IMR-90 (cell line): ENCODE results near the gene ARID4A. TPM values are rescaled to one million over a fixed set of nuclear protein-coding genes. Genes with fewer than 3 reads are reported as not detected.

Experiments used
- ATAC-seq: fragments of 200-7000 bp; cut with Tn5 transposase; 2 replicates; pipeline ENCODE4 v1.9.1; 2020; ENCODE audit warnings: low read depth, mild to moderate bottlenecking, moderate library complexity
- BruUV-seq: library from RNA; stranded (reverse); fragments of 400-500 nt; replicated peaks from 2 replicates; lab custom pipeline; 2021; lab: Mats Ljungman, UMichigan
- CTCF ChIA-PET: fragments of 300-600 bp; formaldehyde crosslinking; extraction: SDS; loops from one replicate; lab custom pipeline; 2021; ENCODE audit warnings: antibody characterized with exemption; lab: Yijun Ruan, JAX
- POLR2A ChIA-PET: fragments of 300-600 bp; sonication (Branson Sonifier 250); formaldehyde crosslinking; loops from one replicate; lab custom pipeline; 2022; ENCODE audit warnings: antibody characterized with exemption; ENCODE audit not compliant: unreplicated experiment; lab: Charles Lee
- DNase-seq: peaks from one replicate; pipeline ENCODE4 v3.0.0; 2013
- H2AFZ ChIP-seq: replicated peaks from 2 replicates; pipeline ENCODE3; 2013; ENCODE audit warnings: low read length, mild to moderate bottlenecking; ENCODE audit not compliant: poor library complexity
- H2AK5ac ChIP-seq: 2 replicates; pipeline ENCODE4 v1.6.1; 2013; ENCODE audit warnings: low read depth, low read length, inconsistent platforms
- H2AK9ac ChIP-seq: replicated peaks from 2 replicates; pipeline ENCODE3; 2013; ENCODE audit warnings: mild to moderate bottlenecking, low read depth, low read length, moderate library complexity; ENCODE audit not compliant: poor library complexity
- H2BK120ac ChIP-seq: 2 replicates; pipeline ENCODE4 v1.6.1; 2013; ENCODE audit warnings: low read depth, low read length, inconsistent platforms
- H2BK15ac ChIP-seq: 3 replicates; pipeline ENCODE4 v1.6.1; 2013; ENCODE audit warnings: low read depth, low read length, inconsistent platforms
- H2BK20ac ChIP-seq: 2 replicates; pipeline ENCODE4 v1.6.1; 2013; ENCODE audit warnings: low read depth, mild to moderate bottlenecking, inconsistent platforms, low read length, moderate library complexity
- H2BK5ac ChIP-seq: 2 replicates; pipeline ENCODE4 v1.6.1; 2013; ENCODE audit warnings: mild to moderate bottlenecking, low read depth, low read length, inconsistent platforms; ENCODE audit not compliant: poor library complexity, severe bottlenecking
- H3K14ac ChIP-seq: replicated peaks from 2 replicates; pipeline ENCODE4 v1.6.1; 2013; ENCODE audit warnings: low read depth, low read length, inconsistent platforms
- H3K18ac ChIP-seq: 2 replicates; pipeline ENCODE4 v1.6.1; 2013; ENCODE audit warnings: low read depth, low read length, control low read depth
- H3K23ac ChIP-seq: 2 replicates; pipeline ENCODE4 v1.6.1; 2013; ENCODE audit warnings: low read depth, low read length, inconsistent platforms
- H3K27ac ChIP-seq: 2 replicates; pipeline ENCODE4 v1.5.1; 2013; ENCODE audit warnings: mild to moderate bottlenecking, control low read depth, low read length; ENCODE audit not compliant: insufficient read depth
- H3K27me3 ChIP-seq: 2 replicates; pipeline ENCODE4 v1.6.1; 2013; ENCODE audit warnings: low read length; ENCODE audit not compliant: control insufficient read depth, insufficient read depth
- H3K36me3 ChIP-seq: 2 replicates; pipeline ENCODE4 v1.6.1; 2013; ENCODE audit warnings: low read length, mixed read lengths; ENCODE audit not compliant: control insufficient read depth, insufficient read depth
- H3K4ac ChIP-seq: 2 replicates; pipeline ENCODE4 v1.6.1; 2013; ENCODE audit warnings: low read depth, low read length, inconsistent platforms
- H3K4me1 ChIP-seq: 2 replicates; pipeline ENCODE4 v1.6.1; 2013; ENCODE audit warnings: low read length, mixed read lengths; ENCODE audit not compliant: control insufficient read depth, insufficient read depth
- H3K4me2 ChIP-seq: 2 replicates; pipeline ENCODE4 v1.6.1; 2013; ENCODE audit warnings: low read depth, mild to moderate bottlenecking, control low read depth, low read length, moderate library complexity
- H3K4me3 ChIP-seq: 2 replicates; pipeline ENCODE4 v1.5.1; 2013; ENCODE audit warnings: low read depth, mild to moderate bottlenecking, control low read depth, low read length, moderate library complexity; ENCODE audit not compliant: insufficient read depth
- H3K56ac ChIP-seq: 2 replicates; pipeline ENCODE4 v1.6.1; 2013; ENCODE audit warnings: low read length, inconsistent platforms; ENCODE audit not compliant: insufficient read depth; ENCODE audit errors: extremely low read depth
- H3K79me1 ChIP-seq, 2 experiments: 2 replicates each; pipeline ENCODE4 v1.6.1; 2013; ENCODE audit warnings: low read length in 2 of 2, inconsistent platforms in 1 of 2, low read depth in 1 of 2
- H3K9ac ChIP-seq: 2 replicates; pipeline ENCODE4 v1.6.1; 2013; ENCODE audit warnings: low read depth, low read length, control low read depth
- H3K9me1 ChIP-seq: 2 replicates; pipeline ENCODE4 v1.6.1; 2013; ENCODE audit warnings: low read length, inconsistent platforms; ENCODE audit not compliant: insufficient read depth
- H3K9me3 ChIP-seq: 2 replicates; pipeline ENCODE4 v1.6.1; 2013; ENCODE audit warnings: low read length; ENCODE audit not compliant: control insufficient read depth, insufficient read depth
- H4K20me1 ChIP-seq: 2 replicates; pipeline ENCODE4 v1.6.1; 2013; ENCODE audit warnings: low read length, inconsistent platforms; ENCODE audit not compliant: insufficient read depth
- H4K5ac ChIP-seq: 2 replicates; pipeline ENCODE4 v1.6.1; 2013; ENCODE audit warnings: mild to moderate bottlenecking, low read depth, low read length, control low read depth
- H4K8ac ChIP-seq, 2 experiments: 2 replicates each; pipeline ENCODE4 v1.6.1; 2013; ENCODE audit warnings: low read depth in 2 of 2, low read length in 2 of 2, control low read depth in 1 of 2, inconsistent platforms in 1 of 2
- H4K91ac ChIP-seq: 2 replicates; pipeline ENCODE4 v1.6.1; 2013; ENCODE audit warnings: low read depth, low read length, inconsistent platforms; ENCODE audit not compliant: insufficient read depth
- BHLHE40 ChIP-seq: fragments of 150-350 bp; IDR thresholded peaks from 2 replicates; pipeline ENCODE4 v1.6.1; 2016; ENCODE audit warnings: mild to moderate bottlenecking, low read depth, low read length
- CHD1 ChIP-seq: IDR thresholded peaks from 2 replicates; pipeline ENCODE4 v1.6.1; 2012; ENCODE audit warnings: low read depth, low read length, improper control_type of control experiment
- CTCF ChIP-seq: conservative IDR thresholded peaks from 2 replicates; pipeline ENCODE4 v1.5.1; 2012; ENCODE audit warnings: mild to moderate bottlenecking, low read depth, low read length, improper control_type of control experiment
- ELK1 ChIP-seq: fragments of 150-350 bp; IDR thresholded peaks from 2 replicates; pipeline ENCODE4 v1.6.1; 2016; ENCODE audit warnings: low read depth, mild to moderate bottlenecking, low read length, moderate library complexity, borderline replicate concordance
- MAFK ChIP-seq: IDR thresholded peaks from 2 replicates; pipeline ENCODE4 v1.6.1; 2012; ENCODE audit warnings: low read depth, low read length, improper control_type of control experiment
- MAZ ChIP-seq: IDR thresholded peaks from 2 replicates; pipeline ENCODE4 v1.6.1; 2012; ENCODE audit warnings: low read depth, mild to moderate bottlenecking, low read length, improper control_type of control experiment, moderate library complexity, borderline replicate concordance
- RCOR1 ChIP-seq: IDR thresholded peaks from 2 replicates; pipeline ENCODE4 v1.6.1; 2012; ENCODE audit warnings: mild to moderate bottlenecking, low read length, improper control_type of control experiment; ENCODE audit not compliant: insufficient replicate concordance
- WGBS, 2 experiments: methylation state at CpG; one replicate each; pipeline versions ENCODE4 v1.1.5 to v1.1.7; 2013; ENCODE audit warnings: missing lambda C conversion rate in 2 of 2; ENCODE audit not compliant: insufficient read length in 1 of 2; ENCODE audit errors: extremely low coverage in 2 of 2; 5-methylcytosine and 5-hydroxymethylcytosine counted together
- dilution Hi-C: fragments of 300-500 bp; cut with HindIII; formaldehyde crosslinking; loops from one replicate; pipeline ENCODE4 v1.14.3; 2018; ENCODE audit warnings: low sequenced_read_pairs; ENCODE audit not compliant: unreplicated experiment
- in situ Hi-C: fragments of 300-500 bp; cut with MboI; formaldehyde crosslinking; loops from 3 replicates; pipeline ENCODE4 v1.14.3; 2019; ENCODE audit warnings: low sequenced_read_pairs, inconsistent platforms, mixed read lengths
- intact Hi-C: fragments of 100-400 bp; cut with micrococcal nuclease; formaldehyde crosslinking; loops from 2 replicates; pipeline ENCODE4 v1.10.0; 2022
- polyA plus RNA-seq, 3 experiments: library from polyadenylated mRNA; depleted of rRNA; stranded (reverse); fragments of >200 nt; gene quantifications; 2 replicates each; pipeline ENCODE4 v1.2.3, GENCODE V29; 2012; ENCODE audit warnings: low replicate concordance in 1 of 3
- total RNA-seq: library from RNA; depleted of rRNA; stranded (reverse); fragments of >200 nt; gene quantifications from 2 replicates; pipeline ENCODE4 v1.2.3, GENCODE V29; 2012

The ARID4A gene
- total and polyA plus RNA-seq, 2 of the 4 experiments (the other 2 are of a cell fraction), result 3.3 to 3.8 TPM

- no peaks in the 10 kb centered on the region for H3K79me1 ChIP-seq
- in situ Hi-C loops (no loop called here), intact Hi-C loops (no loop called here), dilution Hi-C loops (no loop called here)
- ATAC-seq (no peak), DNase-seq (no peak)
- H3K14ac ChIP-seq, result no peak overlapping the region
- no peak overlapping the region for H4K8ac ChIP-seq
- H2AK5ac ChIP-seq, result no peak overlapping the region
- H3K27me3 ChIP-seq, result no peaks in the 10 kb centered on the region
- H3K27ac ChIP-seq, result no peak overlapping the region
- H3K4me2 ChIP-seq, result no peak overlapping the region
- no peaks in the 10 kb centered on the region for H4K20me1 ChIP-seq
- no peak overlapping the region for H4K91ac ChIP-seq
- no peak overlapping the region for H2AFZ ChIP-seq
- no peak overlapping the region for H3K4ac ChIP-seq
- no peak overlapping the region for H3K9ac ChIP-seq
- no peak overlapping the region for H3K23ac ChIP-seq
- no peak overlapping the region for H2BK15ac ChIP-seq
- WGBS, 2 experiments, result no CpG with 5 or more reads among the region's 3 CpGs
- TF ChIP-seq ELK1, result no peak
- no peak for TF ChIP-seq BHLHE40
- TF ChIP-seq RCOR1, result no peak
- TF ChIP-seq CHD1, result no peak
- TF ChIP-seq MAFK, result no peak
- TF ChIP-seq CTCF, result no peak
- no peak for TF ChIP-seq MAZ
- no peak overlapping the region for H2BK5ac ChIP-seq
- BruUV-seq, result no TSS peak
- ChIA-PET CTCF (no interaction called here), POLR2A (no interaction called here)
- no peaks in the 10 kb centered on the region for H3K9me3 ChIP-seq
- no peak overlapping the region for H2AK9ac ChIP-seq
- H3K4me1 ChIP-seq, result no peaks in the 10 kb centered on the region
- H4K5ac ChIP-seq, result no peak overlapping the region
- no peak overlapping the region for H2BK120ac ChIP-seq
- peaks cover 22% of the 10 kb centered on the region for H3K36me3 ChIP-seq
- no peaks in the 10 kb centered on the region for H3K9me1 ChIP-seq
- H3K4me3 ChIP-seq, result no peak overlapping the region
- H3K18ac ChIP-seq, result no peak overlapping the region
- H3K56ac ChIP-seq, result no peak overlapping the region
- no peak overlapping the region for H2BK20ac ChIP-seq
These were observed 110.4 kb downstream of the ARID4A start for GRCh38 chr14:58408681-58409215.
